NCI-H82 treated with DMSO at 0.1 percent for 48 hours (cell line): Measurements from ENCODE around the gene EGLN2.
A peak's percentile ranks its signal among the peaks of the same experiment; 100 is the strongest.
"Not testable (repeated sequence)": the region's sequence is repeated elsewhere in the genome, so short reads cannot be mapped to it uniquely, and the experiment has no call there.

Source experiments
- DNase-seq: peaks from one replicate; lab custom pipeline; 2025; ENCODE audit not compliant: unreplicated experiment; lab: John Stamatoyannopoulos, UW

The EGLN2 gene

DNA sequence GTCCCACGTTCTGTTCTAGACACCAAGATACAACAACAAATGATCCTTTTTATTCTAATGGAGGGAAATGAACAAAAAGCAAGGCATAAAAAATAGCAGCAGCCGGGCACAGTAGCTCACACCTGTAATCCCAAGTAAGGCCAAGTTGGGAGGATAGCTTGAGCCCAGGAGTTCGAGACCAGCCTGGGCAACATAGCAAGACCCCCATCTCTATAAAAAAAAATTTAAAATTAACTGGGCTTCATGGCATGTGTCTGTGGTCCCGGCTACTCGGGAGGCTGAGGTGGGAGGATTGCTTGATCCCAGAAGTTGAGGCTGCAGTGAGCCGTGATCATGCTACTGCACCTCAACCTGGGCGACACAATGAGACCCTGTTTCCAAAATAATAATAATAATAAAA is 22.6 kb upstream of the EGLN2 start:
- no peak for DNase-seq

DNA sequence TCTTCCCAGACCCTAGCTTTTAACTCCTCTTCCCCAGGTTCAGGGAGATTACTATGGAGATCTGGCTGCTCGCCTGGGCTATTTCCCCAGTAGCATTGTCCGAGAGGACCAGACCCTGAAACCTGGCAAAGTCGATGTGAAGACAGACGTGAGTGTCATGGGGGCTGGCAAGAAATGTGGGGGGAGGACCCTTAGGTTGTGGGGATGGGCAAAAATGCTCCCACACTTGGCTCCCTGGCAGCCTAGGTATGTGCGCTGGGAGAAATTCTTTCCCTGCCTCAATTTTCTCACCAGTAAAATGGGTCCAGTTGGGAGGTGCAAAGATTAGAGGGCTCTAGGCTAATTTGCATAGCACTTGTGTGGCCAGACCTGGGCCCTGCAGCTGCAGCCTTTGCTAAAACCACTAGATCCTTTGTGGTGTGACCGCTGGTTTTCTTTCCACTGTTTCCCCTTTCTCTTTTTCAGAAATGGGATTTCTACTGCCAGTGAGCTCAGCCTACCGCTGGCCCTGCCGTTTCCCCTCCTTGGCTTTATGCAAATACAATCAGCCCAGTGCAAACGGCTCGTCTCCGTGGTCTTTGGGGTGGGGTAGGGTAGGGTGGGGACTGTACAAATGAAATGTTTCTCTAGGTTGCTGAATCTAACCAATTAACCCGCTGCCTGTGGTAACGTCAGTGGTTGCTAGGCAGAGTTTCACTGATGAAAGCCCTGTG is 21.9 kb upstream of the EGLN2 start:
- peak; percentile 90 for DNase-seq

DNA sequence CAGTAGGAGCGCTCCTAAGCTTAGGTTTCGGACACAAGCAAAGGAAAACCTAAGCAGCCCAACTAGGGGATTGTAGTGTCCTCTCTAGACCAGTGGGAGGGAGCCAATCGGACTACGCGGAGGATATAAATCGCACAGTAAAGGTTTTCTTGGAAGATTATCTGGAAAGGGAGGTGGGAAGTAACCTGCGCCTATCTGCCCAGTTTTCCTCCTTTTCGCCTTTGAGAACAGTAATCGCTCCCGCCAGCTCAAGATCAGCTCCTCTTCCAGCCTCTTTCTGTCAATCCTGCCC is 21.4 kb upstream of the EGLN2 start:
- DNase-seq, result no peak

DNA sequence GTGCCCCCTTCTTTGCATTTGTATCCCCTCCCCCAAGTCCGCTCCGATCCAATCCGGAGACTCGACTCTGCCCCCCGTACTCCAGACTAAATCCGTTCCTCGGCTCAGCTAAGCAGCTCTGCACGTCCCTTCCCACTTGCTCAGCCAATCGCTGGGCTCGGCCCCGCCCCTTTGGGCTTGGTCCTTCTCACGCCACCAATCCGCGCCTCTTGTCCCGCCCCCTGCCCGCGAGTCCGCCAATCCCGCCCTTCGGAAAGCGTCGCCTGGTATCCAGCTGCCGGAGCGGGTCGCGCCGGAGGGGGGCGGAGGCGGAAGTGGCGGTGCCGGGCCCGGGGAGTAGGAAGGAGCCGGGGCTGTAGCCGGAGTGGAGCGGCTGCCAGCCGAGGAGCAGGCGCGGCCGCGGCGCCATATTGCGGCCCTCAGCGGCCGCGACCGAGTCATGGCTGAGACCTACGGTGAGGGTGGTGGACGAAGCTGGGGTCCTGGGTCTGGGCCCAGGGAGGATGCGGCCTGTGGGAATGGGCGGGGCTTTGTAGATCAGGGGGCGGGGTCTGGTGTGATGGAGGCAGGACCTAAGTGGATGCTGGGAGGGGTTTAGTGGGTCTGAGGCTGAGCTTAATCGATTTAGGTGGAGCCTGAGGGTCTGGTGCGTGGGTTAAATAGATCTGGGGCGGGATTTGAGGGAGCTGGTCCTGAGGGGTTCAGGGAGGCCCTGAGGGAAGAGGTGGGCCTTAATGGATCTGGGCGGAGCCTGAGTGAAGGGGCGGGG is 20.9 kb upstream of the EGLN2 start, which contains the start of gene RAB4B:
TSS of gene RAB4B (plus strand) at position 311 of the 769 bp plus-strand sequence. CDS start at position 440, 129 bp downstream.
- DNase-seq, result peak; percentile 99

DNA sequence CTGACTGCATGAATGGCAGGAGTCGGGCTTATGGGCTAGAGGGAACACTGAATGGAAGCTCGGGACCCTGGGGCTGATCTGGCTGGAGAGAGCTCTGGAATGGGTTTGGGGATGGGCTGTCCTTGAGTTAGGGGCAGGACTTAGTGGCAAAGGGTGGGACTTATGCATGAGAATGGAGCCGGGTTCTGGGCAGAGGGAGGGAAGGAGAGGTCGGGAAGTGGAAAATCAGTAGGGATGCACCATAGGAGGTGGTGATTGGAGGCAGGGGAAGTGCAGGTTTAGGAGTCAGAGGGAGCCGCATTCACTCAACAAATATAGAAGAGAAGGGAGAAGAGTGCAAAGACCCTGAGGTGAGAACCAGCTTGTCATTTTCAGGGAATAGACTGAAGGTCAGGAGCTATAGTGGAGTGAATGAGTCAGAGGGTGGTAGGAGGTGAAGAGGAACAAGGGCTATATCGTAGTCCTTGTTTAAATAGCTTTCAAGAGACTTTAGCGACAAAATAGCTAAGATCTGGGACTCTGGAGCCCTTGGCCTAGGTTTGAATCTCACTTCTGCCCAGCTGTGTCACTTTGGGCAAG is 20.2 kb upstream of the EGLN2 start:
- DNase-seq, result peak; percentile 57

DNA sequence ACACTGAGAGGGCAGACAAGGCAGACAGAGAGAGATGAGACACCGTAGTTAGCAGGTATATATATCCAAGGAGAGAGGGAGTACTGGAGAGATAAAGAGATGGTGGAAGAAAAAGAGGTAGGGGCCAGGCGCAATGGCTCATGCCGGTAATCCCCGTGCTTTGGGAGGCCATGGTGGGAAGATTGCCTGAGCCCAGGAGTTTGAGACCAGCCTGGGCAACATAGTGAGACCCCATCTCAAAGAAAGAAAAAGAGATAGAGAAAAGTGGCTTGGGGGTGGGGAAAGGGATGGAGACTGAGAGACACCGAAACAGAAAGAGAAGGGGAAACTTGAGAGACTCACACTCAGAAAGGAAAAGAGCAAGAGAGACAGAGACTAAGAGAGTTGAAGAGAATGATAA is 18.4 kb upstream of the EGLN2 start:
- DNase-seq, result no peak

DNA sequence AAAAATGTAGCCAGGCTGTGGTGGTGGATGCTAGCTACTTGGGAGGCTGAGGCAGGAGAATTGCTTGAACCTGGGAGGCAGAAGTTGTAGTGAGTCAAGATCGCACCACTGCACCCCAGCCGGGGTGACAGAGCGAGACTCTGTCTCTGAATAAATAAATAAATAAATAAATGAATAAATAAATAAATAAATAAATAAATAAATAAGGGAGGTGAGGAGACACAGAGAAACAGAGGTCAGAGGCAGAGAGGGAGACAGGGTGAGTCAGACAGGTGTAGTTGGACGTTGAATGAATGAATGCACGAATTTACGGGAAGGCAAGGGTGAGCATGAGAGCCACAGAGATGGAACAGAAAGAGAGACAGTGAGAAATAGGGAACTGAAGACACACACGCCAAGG is 17.9 kb upstream of the EGLN2 start:
- DNase-seq, result no peak

DNA sequence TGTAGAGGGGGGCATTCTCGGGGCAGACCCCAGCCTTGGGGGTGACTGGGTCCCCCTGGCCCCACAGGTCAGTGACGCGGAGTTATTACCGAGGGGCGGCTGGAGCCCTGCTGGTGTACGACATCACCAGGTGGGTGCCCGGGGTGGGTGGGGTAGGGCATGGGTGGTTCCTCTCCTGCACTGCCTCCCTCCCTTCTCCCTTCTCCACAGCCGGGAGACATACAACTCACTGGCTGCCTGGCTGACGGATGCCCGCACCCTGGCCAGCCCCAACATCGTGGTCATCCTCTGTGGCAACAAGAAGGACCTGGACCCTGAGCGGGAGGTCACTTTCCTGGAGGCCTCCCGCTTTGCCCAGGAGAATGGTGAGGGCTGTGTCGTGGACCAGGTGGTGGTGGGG is 15.3 kb upstream of the EGLN2 start:
- DNase-seq, result no peak

DNA sequence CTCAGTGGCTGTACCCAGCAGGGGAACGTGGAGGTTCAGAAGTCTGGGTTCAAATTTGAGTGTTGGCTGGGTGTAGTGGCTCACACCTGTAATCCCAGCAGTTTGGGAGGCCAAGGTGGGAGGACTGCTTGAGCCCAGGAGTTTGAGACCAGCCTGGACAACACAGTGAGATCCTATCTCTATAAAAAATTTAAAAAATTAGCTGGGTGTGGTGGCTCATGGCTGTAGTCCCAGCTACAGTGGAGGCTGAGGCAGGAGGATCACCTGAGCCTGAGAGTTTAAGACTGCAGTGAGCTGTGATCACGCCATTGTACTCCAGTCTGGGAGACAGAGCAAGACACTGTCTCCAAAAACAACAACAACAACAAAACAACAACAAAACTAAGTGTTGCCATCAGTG is 14.8 kb upstream of the EGLN2 start:
- DNase-seq, result not testable (repeated sequence)

DNA sequence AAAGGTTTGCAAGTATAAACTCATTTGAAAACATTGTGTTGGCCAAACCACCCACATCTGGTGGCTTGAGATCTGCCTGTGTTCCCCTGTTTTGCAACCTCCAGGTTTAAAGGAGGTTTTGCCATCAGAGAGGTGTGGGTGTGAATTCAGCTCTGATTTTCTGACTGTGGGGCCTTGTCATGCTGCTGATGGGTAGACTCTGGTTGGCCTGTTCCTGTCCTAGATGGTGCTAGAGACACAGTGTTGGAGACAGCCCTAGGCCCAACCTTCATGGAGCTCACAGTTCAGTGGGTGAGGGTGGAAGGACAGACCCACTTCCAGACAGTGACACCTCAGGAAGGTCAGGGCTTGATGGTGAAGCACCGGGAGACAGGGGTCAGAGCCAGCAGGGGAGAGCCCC is 13.5 kb upstream of the EGLN2 start:
- no peak for DNase-seq

DNA sequence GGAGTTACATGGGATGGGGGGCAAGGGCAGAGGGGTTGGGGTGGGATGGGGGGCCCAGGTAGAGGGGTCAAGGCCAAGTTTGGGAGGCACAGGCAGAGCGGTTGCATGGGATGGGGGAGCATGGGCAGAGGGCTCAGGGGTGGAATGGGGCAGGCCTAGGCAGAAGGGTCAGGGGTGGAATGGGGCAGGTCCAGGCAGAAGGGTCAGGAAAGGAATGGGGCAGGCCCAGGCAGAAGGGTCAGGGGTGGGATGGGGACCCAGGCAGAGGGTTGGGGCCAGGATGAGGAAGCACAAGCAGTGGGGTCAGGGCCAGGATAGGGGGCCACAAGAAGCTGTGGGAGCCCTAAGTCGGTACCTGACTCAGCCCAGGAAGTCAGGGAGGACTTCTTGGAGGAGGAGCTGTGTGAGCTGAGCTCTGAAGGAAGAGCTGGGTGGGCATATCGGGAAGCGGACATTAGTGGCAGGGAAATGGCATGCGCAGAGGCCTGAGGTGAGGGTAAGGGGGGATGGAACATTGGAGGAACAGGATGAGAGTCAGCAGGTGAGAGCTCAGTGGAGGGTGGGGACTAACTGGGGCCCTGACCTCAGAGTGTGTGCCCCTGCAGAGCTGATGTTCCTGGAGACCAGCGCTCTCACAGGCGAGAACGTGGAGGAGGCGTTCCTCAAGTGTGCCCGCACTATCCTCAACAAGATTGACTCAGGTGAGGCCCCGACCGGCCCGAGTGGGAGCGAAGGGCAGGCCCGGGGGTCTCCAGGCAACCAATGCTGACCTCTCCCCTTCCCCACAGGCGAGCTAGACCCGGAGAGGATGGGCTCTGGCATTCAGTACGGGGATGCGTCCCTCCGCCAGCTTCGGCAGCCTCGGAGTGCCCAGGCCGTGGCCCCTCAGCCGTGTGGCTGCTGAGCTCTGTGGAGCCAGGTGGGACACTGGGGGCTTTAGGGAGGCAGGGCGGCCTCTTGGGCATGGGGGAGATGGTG is 12.6 kb upstream of the EGLN2 start:
- DNase-seq, result no peak

DNA sequence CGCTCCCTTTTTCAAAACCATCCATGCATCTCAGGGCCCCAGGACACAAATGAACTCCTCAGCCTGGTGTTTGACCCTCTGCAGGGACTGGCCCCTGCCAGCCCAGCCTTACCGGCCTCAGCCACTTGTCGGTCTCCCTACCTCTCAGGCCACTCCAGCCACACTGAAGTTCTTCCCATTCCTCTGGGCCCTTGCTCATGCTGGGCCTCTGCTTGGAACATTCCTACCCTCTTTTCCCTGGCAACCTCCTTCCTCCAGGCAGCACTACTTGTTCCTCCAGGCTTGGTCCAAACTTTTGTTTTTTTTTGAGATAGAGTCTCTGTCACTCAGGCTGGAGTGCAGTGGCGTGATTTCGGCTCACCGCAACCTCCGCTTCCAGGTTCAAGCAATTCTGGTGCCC is 7.6 kb upstream of the EGLN2 start:
- DNase-seq, result no peak

DNA sequence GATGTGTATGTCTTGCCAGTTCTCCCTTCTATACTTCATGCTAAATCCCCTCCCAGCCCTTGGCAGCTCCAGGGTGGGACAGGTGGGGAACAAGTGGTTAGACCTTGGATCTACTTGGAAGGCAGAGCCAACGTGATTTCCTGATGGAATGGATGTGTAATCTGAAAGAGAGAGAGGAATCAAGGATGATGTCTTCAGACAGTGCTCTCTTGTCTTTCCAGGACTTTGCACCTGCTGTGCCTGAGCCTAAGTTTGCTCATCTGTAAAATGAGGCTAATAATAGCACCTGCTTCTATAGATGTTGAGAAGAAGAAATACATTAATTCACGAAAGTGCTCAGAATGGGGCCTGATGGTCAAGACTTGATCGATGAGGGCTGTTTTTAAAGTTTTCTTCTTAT is 7.0 kb upstream of the EGLN2 start:
- DNase-seq, result no peak

DNA sequence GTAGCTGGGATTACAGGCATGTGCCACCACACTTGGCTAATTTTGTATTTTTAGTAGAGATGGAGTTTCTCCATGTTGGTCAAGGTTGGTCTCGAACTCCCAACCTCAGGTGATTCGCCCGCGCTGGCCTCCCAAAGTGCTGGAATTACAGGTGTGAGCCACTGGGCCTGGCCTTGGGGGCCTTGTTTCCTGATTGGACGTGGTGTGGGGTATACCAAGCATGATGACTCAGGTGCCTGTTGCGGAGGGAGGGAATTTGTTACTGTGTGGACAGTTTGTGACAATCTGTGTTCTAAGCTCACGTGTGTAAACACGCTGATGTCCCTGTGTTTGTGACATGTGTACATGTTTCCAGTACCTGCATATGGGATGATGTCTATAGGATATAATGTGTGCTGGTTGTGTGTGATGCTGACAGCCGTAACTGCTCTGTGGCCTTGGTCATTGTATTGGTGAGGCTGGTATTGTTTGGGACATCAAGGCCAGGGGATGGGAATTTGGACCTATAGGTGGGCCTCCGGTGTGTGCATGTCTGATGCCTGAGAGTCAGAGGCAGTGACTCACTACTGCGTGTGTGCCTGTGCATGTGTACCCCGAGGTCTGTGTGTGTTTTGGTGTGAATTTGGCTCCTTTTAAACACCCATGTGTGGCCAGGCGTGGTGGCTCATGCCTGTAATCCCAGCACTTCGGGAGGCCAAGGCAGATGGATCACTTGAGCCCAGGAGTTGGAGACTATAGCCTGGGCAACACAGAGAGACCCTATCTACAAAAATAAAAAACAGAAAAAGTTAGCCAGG is 1.6 kb upstream of the EGLN2 start:
- no peak for DNase-seq

DNA sequence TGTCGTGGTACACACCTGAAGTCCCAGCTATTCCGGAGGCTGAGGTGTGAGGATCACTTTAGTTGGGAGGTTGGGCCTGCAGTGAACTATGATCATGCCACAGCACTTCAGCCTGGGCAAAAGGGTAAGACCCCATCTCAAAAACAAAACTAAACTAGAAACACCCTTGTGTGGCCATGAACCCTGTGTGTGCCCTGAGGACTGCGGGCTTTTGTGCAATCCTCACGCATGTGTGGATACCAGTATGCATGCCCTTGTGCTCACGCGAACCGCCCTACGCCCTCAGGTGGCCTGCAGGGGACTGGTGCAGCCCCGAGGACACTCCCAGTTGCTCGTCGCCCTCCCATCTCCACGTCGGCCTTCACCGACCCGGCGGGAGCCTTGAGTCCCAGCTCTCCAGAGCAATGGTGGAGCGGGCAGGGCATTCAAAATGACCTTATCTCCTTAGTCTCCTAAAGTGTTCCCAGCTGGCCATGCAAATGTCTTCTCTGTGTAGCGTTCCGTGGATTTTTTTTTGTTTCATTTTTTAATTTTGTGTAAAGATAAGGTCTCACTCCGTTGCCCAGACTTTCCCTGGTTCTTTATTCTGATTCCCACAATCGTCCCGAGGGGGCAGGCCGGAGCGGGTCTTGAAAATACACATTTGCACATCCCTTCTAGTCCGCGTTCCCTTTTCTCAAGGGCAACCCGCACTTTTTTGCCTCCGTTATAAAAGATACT is 868 bp upstream of the EGLN2 start:
- peak; percentile 46 for DNase-seq

DNA sequence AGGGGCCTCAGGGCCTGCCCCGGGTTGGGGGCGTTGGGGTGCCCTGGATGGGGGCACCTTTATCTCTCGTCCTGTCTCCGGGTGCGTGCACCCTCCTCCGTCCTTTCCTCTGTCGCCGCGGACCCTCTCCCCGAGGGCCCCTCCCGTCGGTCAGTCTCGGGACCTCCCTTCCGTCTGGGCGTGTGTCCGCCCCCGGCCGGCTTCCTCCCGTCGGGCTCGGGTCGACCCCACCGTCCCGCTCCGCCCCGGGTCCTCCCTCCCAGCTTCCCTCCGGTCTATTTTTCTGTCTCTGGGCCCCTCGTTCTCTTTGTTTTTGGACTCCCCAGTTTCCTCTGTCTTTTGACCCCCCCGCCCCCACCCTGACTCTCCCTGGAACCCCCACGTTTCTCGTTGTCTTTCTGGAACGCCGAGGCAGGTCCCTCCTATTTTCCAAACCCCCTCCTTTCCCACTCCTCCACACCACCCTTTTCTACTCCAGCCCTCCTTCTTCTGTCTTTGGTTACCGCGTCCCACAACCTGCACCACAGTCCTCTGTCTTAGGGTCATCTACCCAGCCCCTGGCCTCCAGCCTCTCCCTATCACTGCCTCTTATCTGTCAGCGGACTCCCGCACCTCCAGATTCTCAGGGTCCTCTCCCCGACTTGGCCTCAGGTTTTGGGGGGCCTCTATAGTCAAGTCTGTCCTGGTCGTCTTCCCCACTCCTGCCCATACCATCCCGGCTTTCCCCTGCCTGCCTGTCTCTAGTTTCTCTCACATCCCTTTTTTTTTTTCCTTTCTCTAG is 757 bp downstream of the EGLN2 start:
- DNase-seq, result no peak

DNA sequence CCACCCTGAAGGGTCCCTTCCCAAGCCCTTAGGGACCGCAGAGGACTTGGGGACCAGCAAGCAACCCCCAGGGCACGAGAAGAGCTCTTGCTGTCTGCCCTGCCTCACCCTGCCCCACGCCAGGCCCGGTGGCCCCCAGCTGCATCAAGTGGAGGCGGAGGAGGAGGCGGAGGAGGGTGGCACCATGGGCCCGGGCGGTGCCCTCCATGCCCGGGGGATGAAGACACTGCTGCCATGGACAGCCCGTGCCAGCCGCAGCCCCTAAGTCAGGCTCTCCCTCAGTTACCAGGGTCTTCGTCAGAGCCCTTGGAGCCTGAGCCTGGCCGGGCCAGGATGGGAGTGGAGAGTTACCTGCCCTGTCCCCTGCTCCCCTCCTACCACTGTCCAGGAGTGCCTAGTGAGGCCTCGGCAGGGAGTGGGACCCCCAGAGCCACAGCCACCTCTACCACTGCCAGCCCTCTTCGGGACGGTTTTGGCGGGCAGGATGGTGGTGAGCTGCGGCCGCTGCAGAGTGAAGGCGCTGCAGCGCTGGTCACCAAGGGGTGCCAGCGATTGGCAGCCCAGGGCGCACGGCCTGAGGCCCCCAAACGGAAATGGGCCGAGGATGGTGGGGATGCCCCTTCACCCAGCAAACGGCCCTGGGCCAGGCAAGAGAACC is 1.5 kb downstream of the EGLN2 start:
- no peak for DNase-seq

DNA sequence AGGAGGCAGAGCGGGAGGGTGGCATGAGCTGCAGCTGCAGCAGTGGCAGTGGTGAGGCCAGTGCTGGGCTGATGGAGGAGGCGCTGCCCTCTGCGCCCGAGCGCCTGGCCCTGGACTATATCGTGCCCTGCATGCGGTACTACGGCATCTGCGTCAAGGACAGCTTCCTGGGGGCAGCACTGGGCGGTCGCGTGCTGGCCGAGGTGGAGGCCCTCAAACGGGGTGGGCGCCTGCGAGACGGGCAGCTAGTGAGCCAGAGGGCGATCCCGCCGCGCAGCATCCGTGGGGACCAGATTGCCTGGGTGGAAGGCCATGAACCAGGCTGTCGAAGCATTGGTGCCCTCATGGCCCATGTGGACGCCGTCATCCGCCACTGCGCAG is 2.0 kb downstream of the EGLN2 start:
- no peak for DNase-seq
